Skin epidermis (tissue), 12 donors: ENCODE measurements around the gene SNCAIP.
A peak's percentile ranks its signal among the peaks of the same experiment; 100 is the strongest.
"Not testable (repeated sequence)": the region's sequence is repeated elsewhere in the genome, so short reads cannot be mapped to it uniquely, and the experiment has no call there.

Experiments
- H3K27ac ChIP-seq, 21 experiments: fragments of 200-600 bp; sonication (generic) in 11 of 21; one replicate each; pipeline ENCODE4 v1.5.0; 2020; ENCODE audit warnings: mild to moderate bottlenecking in 3 of 21, inconsistent platforms in 2 of 21, moderate library complexity in 2 of 21
- H3K4me3 ChIP-seq, 7 experiments: fragments of 200-600 bp; sonication (generic) in 2 of 7; one replicate each; pipeline ENCODE4 v1.5.0; 2020; ENCODE audit warnings: inconsistent platforms in 2 of 7, mild to moderate bottlenecking in 2 of 7, moderate library complexity in 1 of 7

SNCAIP gene

GRCh38 chr5:122480146-122480545 lies 168.1 kb downstream of the SNCAIP start:
- H3K27ac ChIP-seq = no peak overlapping the region
- H3K4me3 ChIP-seq = no peak overlapping the region

DNA sequence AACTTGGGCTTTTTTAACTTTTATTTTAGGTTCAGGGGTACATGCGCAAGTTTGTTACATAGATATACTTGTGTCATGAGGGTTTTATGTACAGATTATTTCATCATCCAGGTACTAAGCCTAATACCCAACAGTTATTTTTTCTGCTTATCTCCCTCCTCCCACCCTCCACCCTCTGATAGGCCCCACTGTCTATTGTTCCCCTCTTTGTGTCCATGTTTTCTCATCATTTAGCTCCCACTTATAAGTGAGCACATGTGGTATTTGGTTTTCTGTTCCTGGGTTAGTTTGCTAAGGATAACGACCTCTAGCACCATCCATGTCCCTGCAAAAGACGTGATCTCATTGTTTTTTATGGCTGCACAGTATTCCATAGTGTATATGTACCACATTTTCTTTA lies 172.1 kb downstream of the SNCAIP start:
- Histone ChIP-seq H3K4me3 (no peak overlapping the region), H3K27ac (no peak overlapping the region)

DNA sequence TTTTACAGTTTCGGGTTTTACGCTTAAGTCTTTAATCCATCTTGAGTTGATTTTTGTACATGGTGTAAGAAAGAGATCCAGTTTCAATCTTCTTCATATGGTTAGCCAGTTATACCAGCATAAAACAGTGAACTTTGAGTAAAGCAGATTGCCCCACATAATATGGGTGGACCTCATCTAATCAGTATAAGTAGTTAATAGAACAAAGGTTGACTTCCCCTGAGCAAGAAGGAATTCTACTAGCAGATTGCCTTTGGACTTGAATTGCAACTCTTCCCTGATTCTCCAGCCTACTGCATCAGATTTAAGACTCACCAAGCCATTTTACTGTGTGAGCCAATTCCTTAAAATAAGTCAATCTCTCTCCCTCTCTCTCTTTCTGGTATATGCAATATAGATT lies 173.2 kb downstream of the SNCAIP start:
- H3K4me3 ChIP-seq = no peak overlapping the region
- H3K27ac ChIP-seq = no peak overlapping the region

DNA sequence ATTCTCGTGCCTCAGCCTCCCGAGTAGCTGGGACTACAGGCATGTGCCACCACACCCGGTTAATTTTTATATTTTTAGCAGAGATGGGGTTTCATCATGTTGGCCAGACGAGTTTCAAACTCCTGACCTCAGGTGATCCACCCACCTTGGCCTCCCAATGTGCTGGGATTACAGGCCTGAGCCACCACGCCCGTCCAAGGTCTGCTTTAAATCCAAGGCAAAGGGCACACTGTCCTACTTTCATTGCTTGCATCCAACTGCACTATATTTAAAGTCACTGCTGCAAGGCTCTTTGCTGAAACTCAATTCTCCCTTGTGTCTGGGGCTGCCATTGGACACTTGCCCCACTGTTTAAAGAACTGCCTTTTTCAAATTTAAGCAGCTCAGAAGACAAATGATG lies 174.6 kb downstream of the SNCAIP start:
- not testable (repeated sequence) for H3K4me3 ChIP-seq, H3K27ac ChIP-seq

- no peak overlapping the region for H3K4me3 ChIP-seq
- no peak overlapping the region for H3K27ac ChIP-seq
These were observed 178.7 kb downstream of the SNCAIP start for GRCh38 chr5:122490718-122491117.

DNA sequence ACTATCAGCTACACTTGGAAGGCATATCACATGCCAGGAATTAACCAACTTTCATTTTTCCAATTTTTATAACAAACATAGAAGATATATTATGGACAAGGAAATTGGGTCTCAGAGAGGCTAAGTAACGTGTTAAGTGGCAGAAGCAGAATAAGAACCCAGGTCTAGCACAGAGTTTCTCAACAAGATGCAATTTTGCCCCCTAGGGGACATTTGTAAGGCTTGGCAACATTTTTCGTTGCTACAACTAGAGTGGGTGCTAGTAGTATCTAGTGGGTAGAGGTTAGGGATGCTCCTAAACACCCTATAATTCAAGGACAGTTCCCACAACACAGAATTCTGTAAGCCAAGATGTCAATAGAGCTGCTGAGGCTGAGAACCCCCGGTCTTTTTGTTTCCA lies 180.6 kb downstream of the SNCAIP start:
- H3K27ac ChIP-seq = no peak overlapping the region
- no peak overlapping the region for H3K4me3 ChIP-seq

GRCh38 chr5:122493091-122494021 lies 181.3 kb downstream of the SNCAIP start:
- no peak overlapping the region for H3K27ac ChIP-seq

DNA sequence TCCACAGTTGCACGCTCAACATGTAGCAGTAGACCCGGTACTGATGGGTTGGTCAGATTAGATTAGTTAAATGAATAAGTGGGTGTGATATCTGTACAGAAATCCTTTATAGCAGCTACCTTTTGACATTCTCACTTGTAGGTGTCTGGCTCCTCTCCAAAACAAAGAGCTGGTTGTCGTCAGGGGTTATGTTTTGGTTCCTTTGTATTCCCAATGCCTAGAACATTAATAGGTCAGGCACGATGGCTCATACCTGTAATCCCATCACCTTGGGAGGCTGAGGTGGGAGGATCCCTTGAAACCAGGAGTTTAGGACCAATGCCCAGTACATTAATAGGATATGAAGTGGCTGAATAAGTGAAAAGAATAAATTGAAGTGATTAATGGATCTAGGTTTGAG lies 182.1 kb downstream of the SNCAIP start:
- H3K4me3 ChIP-seq = no peak overlapping the region
- no peak overlapping the region for H3K27ac ChIP-seq

More at GRCh38 chr5:122493091-122494021, 181.3 kb downstream of the SNCAIP start:
- H3K4me3 ChIP-seq = no peak overlapping the region

GRCh38 chr5:122498163-122498562 lies 186.1 kb downstream of the SNCAIP start:
- Histone ChIP-seq H3K4me3 (no peak overlapping the region), H3K27ac (no peak overlapping the region)

DNA sequence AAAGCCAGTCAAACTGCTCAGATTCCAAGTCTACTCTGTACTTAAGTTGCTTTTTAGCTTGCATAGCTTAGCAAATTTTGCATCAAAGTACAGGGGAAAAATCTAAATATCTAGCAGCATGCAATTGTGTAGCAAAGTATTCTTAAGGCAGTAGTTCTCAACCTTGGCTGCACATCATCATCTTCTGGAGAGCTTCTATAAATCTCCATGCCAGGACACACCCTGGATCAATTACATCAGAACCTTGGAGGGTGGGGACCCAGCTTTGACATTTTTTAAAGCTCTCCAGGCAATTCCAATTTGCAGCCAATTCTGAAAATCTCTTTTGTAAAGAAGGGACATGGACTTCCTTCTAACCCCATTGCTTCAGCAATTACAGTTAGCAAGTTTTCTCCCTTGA lies 187.5 kb downstream of the SNCAIP start:
- no peak overlapping the region for H3K4me3 ChIP-seq
- H3K27ac ChIP-seq = peak overlapping the region in 1 of 21 experiments; percentile 77

DNA sequence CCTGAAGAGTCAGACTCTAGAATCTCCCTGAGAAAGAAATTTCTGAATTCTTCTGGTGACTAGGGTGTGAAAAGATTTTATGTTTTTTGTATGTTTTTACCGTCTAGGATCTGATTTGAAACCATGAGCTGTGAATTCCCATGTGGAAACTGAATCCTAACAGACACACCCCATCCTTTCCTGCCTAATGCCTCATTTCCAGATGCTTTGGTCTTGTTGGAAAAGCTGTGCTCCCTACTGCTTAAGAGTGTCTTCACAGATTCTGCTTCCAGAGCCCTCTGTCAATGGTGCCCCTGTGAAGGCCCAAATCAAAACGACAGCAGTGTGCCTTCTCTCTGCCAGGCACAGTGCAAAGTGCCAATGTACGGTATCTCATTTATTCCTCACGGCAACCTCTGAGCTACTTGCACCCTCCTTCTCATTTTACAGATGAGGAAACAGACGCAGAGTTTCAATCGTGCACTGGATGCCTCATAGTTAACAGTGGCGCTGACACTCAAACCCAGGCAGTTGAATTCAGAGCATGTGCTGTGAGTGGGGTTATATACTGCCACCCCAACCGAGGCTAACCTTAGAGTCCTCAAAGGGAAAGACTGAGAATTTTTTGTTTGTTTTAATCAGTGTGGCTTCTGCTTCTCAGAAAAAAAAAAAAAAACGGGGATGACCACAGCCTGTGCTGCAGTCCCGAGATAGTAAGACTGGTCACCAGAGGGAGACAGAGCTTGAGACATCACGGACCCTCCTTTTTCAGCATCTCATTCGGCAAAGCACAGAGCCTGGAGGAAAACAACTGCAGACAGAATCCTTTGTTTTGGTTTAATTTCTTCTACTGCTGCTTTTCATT lies 188.4 kb downstream of the SNCAIP start:
- no peak overlapping the region for H3K4me3 ChIP-seq
- peak overlapping the region in 9 of 21 experiments; percentile 1 to 78 (median 34) for H3K27ac ChIP-seq

DNA sequence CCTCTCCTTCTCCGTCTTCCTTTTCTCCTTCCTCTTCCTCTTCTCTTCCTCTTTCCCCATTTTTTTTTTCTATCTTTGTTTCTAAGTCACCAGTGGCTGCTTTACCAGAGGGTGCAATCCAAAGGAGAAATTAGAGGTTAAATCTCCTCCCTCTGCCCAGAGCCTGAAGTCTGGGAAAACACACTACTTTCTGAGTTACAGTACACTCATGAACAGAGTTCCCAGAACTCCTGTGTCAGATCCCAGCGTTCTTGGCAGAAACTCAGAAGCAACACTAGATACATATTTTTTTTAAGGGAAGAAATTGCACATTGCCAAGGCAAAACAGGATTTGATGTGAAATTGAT lies 189.0 kb downstream of the SNCAIP start:
- Histone ChIP-seq H3K27ac (peak overlapping the region in 6 of 21 experiments; percentile 1 to 78 (median 48)), H3K4me3 (no peak overlapping the region)

GRCh38 chr5:122507045-122507444 lies 195.0 kb downstream of the SNCAIP start:
- Histone ChIP-seq H3K4me3 (no peak overlapping the region), H3K27ac (no peak overlapping the region)

GRCh38 chr5:122507581-122507980 lies 195.5 kb downstream of the SNCAIP start:
- no peak overlapping the region for H3K4me3 ChIP-seq
- H3K27ac ChIP-seq = no peak overlapping the region

GRCh38 chr5:122508623-122509022 lies 196.6 kb downstream of the SNCAIP start:
- Histone ChIP-seq H3K27ac (no peak overlapping the region), H3K4me3 (no peak overlapping the region)
